Activated B cell treated with CpG ODN at 0.5 μM for 24 hours (primary cell): ENCODE results near the gene SLC26A4. TPM values are rescaled to one million over a fixed set of nuclear protein-coding genes. Genes with fewer than 3 reads are reported as not detected.

ENCODE experiments used
- ATAC-seq: fragments of 200-7000 bp; cut with Tn5 transposase; one replicate; pipeline ENCODE4 v1.10.0; 2021; ENCODE audit warnings: low read depth, mild to moderate bottlenecking, moderate library complexity
- CTCF ChIA-PET: fragments of 350-600 bp; sonication (Branson Sonifier 250); formaldehyde crosslinking; loops from one replicate; lab custom pipeline; 2021; ENCODE audit warnings: antibody characterized with exemption; lab: Charles Lee
- POLR2A ChIA-PET: fragments of 350-600 bp; sonication (Branson Sonifier 250); formaldehyde crosslinking; loops from one replicate; lab custom pipeline; 2021; ENCODE audit warnings: antibody characterized with exemption; lab: Charles Lee
- DNase-seq: peaks from one replicate; pipeline ENCODE4 v3.0.0; 2022
- H3K27ac Mint-ChIP-seq: one replicate; pipeline ENCODE4 v1.8.0; 2020; ENCODE audit warnings: mixed read lengths
- H3K27me3 Mint-ChIP-seq: one replicate; pipeline ENCODE4 v1.8.0; 2021; ENCODE audit warnings: mixed read lengths
- H3K36me3 Mint-ChIP-seq: one replicate; pipeline ENCODE4 v1.8.0; 2021; ENCODE audit warnings: low read depth, mixed read lengths
- H3K4me1 Mint-ChIP-seq: one replicate; pipeline ENCODE4 v1.8.0; 2021; ENCODE audit warnings: mixed read lengths
- H3K4me3 Mint-ChIP-seq: one replicate; pipeline ENCODE4 v1.8.0; 2020; ENCODE audit warnings: mild to moderate bottlenecking, mixed read lengths
- H3K9me3 Mint-ChIP-seq: one replicate; pipeline ENCODE4 v1.8.0; 2020; ENCODE audit warnings: mixed read lengths
- intact Hi-C: fragments of 100-400 bp; cut with micrococcal nuclease; formaldehyde crosslinking; loops from one replicate; pipeline ENCODE4 v1.15.1; 2024
- total RNA-seq: library from RNA; stranded (reverse); gene quantifications from 2 replicates; pipeline ENCODE4 v1.2.3, GENCODE V29; 2022
- TF ChIP-seq, protein P1 (sequence below): fragments of 200-600 bp; IDR thresholded peaks from one replicate; pipeline ENCODE4 v1.8.0; 2022; ENCODE audit warnings: antibody characterized with exemption, mild to moderate bottlenecking

The SLC26A4 gene
- total RNA-seq, 1 donor from 2014 or later = 0.13 TPM

DNA sequence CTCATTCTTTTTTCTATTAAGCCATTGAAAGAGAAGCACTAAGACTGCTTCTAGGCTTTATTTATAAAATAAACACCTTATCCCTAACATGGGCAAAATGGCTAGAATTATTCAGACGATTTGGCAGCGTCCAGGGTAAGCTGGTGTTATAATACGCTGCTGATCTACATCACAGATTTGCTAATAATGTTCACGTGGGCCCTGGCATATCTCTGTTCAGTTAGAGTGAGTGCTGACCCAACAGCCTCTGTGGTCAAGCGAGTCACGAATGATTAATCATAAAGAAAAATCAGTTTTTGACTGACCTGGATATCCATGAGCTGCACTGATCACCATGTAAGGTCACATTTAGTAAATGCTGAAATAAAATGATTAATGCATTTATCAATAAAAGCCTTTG is 54.9 kb downstream of the SLC26A4 start:
- ChIA-PET POLR2A (no interaction called here), CTCF (no interaction called here)
- H3K4me3 Mint-ChIP-seq = no peak overlapping the region
- DNase-seq = no peak
- no peaks in the 10 kb centered on the region for H3K27me3 Mint-ChIP-seq
- no peaks in the 10 kb centered on the region for H3K9me3 Mint-ChIP-seq
- H3K27ac Mint-ChIP-seq = no peak overlapping the region
- TF ChIP-seq, protein P1, sequence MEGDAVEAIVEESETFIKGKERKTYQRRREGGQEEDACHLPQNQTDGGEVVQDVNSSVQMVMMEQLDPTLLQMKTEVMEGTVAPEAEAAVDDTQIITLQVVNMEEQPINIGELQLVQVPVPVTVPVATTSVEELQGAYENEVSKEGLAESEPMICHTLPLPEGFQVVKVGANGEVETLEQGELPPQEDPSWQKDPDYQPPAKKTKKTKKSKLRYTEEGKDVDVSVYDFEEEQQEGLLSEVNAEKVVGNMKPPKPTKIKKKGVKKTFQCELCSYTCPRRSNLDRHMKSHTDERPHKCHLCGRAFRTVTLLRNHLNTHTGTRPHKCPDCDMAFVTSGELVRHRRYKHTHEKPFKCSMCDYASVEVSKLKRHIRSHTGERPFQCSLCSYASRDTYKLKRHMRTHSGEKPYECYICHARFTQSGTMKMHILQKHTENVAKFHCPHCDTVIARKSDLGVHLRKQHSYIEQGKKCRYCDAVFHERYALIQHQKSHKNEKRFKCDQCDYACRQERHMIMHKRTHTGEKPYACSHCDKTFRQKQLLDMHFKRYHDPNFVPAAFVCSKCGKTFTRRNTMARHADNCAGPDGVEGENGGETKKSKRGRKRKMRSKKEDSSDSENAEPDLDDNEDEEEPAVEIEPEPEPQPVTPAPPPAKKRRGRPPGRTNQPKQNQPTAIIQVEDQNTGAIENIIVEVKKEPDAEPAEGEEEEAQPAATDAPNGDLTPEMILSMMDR = no peak
- intact Hi-C loops = no loop called here
- no peaks in the 10 kb centered on the region for H3K4me1 Mint-ChIP-seq
- no peaks in the 10 kb centered on the region for H3K36me3 Mint-ChIP-seq
- ATAC-seq = no peak

DNA sequence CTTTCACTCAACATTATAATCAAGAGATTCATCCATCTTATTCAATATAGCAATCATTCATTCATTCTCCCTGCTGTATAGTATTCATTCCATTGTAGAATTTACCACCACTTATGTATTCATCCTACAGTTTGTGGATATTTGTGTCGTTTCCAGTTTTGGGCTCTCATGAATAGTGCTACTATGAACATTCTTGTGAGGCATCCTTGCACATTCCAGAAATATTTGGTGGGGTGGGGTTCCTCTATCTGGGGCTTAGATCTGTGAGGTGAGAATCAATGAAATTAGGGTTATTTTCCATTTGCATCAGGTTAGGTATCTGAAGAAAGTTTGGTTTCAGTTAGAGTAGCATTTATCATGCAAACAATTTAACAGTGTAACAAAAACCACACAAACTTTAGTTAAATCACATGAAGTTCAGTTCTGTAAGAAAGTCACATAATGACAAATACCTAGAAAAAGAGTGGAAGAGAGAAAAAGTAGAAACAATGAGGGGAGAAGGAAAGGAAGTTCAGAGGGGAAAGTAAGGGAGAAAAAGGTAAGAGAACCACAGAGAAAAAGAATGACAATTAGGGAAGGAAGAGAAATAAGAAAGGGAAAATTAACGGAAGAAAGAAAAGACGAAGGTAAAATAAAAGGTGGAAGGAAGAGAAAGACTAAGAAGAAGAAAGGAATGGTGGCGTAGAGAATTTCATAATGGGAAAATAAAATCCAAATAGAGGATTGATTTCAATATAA is 58.0 kb downstream of the SLC26A4 start:
- POLR2A ChIA-PET = no interaction called here
- Mint-ChIP-seq H3K4me3 (no peak overlapping the region), H3K27me3 (no peaks in the 10 kb centered on the region), H3K4me1 (no peaks in the 10 kb centered on the region), H3K36me3 (no peaks in the 10 kb centered on the region), H3K27ac (no peak overlapping the region), H3K9me3 (no peaks in the 10 kb centered on the region)
- DNase-seq (no peak), ATAC-seq (no peak)
- intact Hi-C loops = no loop called here
- CTCF ChIA-PET = interaction anchor here (1.0 to 1.5 kb wide), 2 partner anchors 13 to 256 kb away, joined by 3 read pairs; no protein-coding TSS in a partner anchor
- TF ChIP-seq, protein P1 = no peak

GRCh38 chr7:107721286-107721685 is 60.7 kb downstream of the SLC26A4 start:
- DNase-seq = no peak
- intact Hi-C loops = loop anchor here (10.0 kb wide), 2 partner anchors 516 to 776 kb away; no protein-coding TSS in a partner anchor
- CTCF ChIA-PET = no interaction called here

GRCh38 chr7:107723255-107723654 is 62.6 kb downstream of the SLC26A4 start:
- no peak for DNase-seq
- Mint-ChIP-seq H3K36me3 (no peaks in the 10 kb centered on the region), H3K27me3 (peaks cover 16% of the 10 kb centered on the region), H3K4me1 (no peaks in the 10 kb centered on the region), H3K9me3 (no peaks in the 10 kb centered on the region), H3K4me3 (no peak overlapping the region), H3K27ac (no peak overlapping the region)
- ATAC-seq = no peak
- TF ChIP-seq, protein P1 = no peak
- ChIA-PET CTCF (interaction anchor here (1.8 to 7.5 kb wide), 2 partner anchors 62 to 260 kb away, joined by 5 to 93 read pairs; no protein-coding TSS in a partner anchor), POLR2A (interaction anchor here (0.8 kb wide), 1 partner anchor 260 kb away, joined by 3 read pairs; no protein-coding TSS in a partner anchor)
- intact Hi-C loops = loop anchor here (10.0 kb wide), 2 partner anchors 518 to 778 kb away; no protein-coding TSS in a partner anchor

More at GRCh38 chr7:107721286-107721685, 60.7 kb downstream of the SLC26A4 start:
- Mint-ChIP-seq H3K9me3 (no peaks in the 10 kb centered on the region), H3K36me3 (no peaks in the 10 kb centered on the region), H3K27ac (no peak overlapping the region), H3K4me1 (no peaks in the 10 kb centered on the region), H3K27me3 (no peaks in the 10 kb centered on the region), H3K4me3 (no peak overlapping the region)
- TF ChIP-seq, protein P1 = no peak
- POLR2A ChIA-PET = no interaction called here
- no peak for ATAC-seq

- Mint-ChIP-seq H3K27ac (no peak overlapping the region), H3K4me1 (no peaks in the 10 kb centered on the region), H3K36me3 (no peaks in the 10 kb centered on the region), H3K27me3 (peaks cover 16% of the 10 kb centered on the region), H3K9me3 (no peaks in the 10 kb centered on the region), H3K4me3 (no peak overlapping the region)
- ATAC-seq = no peak
- intact Hi-C loops = loop anchor here (1.0 to 10.0 kb wide), 7 partner anchors 145 to 932 kb away; partner anchors contain the start of genes BCAP29, COG5 and DUS4L
- TF ChIP-seq, protein P1 = peak; percentile 48
- ChIA-PET POLR2A (no interaction called here), CTCF (interaction anchor here (0.7 to 7.5 kb wide), 4 partner anchors 13 to 262 kb away, joined by 3 to 93 read pairs (median 4); partner anchors contain the start of gene BCAP29)
- DNase-seq = no peak
These were observed 64.6 kb downstream of the SLC26A4 start for GRCh38 chr7:107725138-107725740.
